IPS-11a (cell line): Measurements from ENCODE around the gene PAK1.
"Not testable (repeated sequence)": the region's sequence is repeated elsewhere in the genome, so short reads cannot be mapped to it uniquely, and the experiment has no call there.

Source experiments
- H3K4me3 ChIP-seq: one replicate; pipeline ENCODE4 v1.5.1; 2013; ENCODE audit warnings: low read depth, low read length, control low read depth

Gene PAK1

DNA sequence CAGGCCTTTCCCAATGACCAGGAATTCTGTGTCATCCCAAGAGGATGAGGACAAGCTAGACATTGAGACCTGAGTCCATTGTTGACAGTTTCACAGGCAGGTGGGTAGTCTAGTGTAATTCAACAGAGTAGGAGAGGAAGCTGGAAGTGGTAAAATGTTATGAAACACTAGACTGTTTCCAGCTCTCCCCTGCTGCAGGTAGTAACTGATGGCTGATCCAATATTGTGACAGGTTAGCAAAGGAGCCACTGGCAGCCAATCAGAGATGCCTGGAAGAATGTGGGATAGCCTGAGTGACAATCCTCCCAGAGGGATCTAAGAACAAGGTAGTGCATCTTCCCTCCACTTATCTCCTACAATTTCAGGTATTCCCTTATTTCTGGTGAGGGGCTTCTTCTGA is 161.8 kb downstream of the PAK1 start:
- H3K4me3 ChIP-seq, result no peak overlapping the region

GRCh38 chr11:77311701-77312100 is 162.2 kb downstream of the PAK1 start:
- H3K4me3 ChIP-seq, result no peak overlapping the region

GRCh38 chr11:77310721-77311120 is 163.2 kb downstream of the PAK1 start:
- no peak overlapping the region for H3K4me3 ChIP-seq

DNA sequence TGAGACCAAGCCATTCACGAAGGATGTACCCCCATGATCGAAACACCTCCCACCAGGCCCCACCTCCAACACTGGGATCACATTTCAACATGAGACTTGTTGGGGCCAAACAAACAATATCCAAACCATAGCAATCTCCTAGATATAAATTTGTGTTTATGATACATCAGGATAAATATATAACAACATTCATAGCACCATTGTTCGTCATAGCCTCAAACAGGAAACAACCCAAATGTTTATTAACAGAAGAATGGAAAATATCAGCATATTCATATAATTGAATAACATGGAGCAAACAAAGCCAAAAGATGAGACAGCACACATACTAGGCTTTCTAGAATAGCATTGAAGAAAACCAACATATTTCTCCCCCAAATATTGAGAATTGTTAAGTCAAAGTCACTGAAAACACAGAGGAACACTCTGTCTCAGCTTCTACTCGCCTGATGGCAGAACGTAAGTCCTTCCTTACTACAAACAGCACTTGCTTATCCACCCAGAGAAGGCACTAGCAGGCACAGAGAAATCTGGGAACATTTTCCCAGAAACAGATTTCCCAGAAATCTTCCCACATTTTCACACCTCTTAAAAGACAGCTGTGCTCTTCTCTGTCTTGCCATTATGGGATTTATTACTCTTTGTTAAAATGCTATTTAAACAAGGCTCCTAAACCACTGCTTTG is 164.4 kb downstream of the PAK1 start:
- no peak overlapping the region for H3K4me3 ChIP-seq

DNA sequence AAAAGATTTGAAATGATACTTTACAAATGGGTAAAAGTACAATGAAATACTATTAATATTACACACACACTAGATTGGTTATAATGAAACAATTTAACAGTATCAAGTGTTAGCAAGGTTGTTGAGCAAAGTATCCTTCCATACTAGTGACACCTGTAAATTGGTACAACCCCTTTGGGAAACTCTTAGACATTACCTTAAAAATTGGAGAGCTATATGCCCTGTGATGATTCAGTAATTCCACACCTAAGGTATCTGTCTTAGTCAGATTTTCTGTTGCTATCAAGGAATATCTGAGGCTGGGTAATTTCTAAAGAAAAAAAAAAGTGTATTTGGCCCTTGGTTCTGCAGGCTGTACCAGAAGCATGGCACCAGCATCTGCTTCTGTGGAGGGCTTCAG is 165.1 kb downstream of the PAK1 start:
- no peak overlapping the region for H3K4me3 ChIP-seq

DNA sequence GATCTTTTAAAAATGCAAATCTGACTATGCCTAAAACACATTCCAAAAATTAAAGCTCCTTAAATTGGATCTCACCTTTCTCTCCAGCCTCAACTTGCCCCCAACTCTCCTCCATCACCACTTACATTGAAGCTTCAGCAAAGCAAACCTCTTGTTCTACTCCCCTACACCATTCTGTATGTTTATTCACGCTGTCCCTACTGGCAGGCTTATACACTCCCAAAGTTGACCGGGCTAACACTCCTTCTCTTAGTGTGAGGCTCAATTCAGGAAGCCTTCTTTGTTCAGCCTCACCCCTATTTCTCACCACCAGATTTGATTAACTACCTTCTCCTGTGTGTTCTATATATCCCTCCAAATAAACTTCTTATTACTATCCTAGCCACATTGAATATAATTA is 170.6 kb downstream of the PAK1 start:
- H3K4me3 ChIP-seq, result no peak overlapping the region

DNA sequence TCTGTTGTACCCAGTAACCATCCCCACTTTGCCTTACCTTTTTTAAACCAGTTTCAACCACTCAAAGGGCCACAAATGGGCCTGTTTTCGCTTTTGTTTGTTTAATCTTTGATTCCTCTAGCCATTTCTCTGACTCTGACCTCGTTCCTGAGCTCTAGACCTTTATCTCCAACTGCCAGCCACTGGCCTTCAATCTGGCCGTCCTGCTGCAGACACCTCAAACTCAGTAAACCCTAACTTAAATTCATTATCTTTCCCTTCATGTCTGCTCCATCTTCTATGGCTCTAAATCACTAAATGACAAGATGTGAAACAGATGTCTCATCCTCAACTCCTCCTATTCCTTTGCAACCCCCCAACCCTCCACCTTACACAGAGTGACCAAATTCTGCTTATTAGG is 171.1 kb downstream of the PAK1 start:
- no peak overlapping the region for H3K4me3 ChIP-seq

GRCh38 chr11:77301510-77301909 is 172.4 kb downstream of the PAK1 start, which contains the start of gene GDPD4:
TSS of gene GDPD4 (minus strand) at chr11:77301686. CDS start at chr11:77285137, 16,549 bp downstream.
- H3K4me3 ChIP-seq, result no peak within 1 kb of the TSS

GRCh38 chr11:77300695-77301094 is 173.2 kb downstream of the PAK1 start:
- no peak overlapping the region for H3K4me3 ChIP-seq

- H3K4me3 ChIP-seq, result not testable (repeated sequence)
Observed at GRCh38 chr11:77300028-77300427, 173.9 kb downstream of the PAK1 start.

DNA sequence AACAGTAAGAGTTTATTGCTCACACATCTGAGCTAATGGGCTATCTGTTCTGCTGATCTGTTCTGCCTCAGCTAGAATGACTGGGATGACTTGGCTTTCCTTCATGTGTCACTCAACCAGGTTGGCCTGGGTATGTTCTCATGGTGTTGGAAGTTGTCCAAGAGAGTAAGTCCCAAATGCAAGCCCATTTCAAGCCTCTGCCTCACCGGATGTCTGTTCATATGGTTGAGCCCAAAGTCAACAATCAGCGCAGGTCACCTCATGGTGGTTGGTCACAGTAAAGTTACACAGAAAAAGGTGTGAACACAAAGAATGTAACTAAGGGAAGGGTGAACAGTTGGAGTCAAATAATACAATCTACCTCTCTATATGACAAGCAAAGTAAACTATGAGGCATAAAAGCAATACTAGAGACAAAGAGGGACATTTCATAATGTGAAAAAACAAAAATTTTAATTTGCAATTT is 174.3 kb downstream of the PAK1 start:
- no peak overlapping the region for H3K4me3 ChIP-seq

GRCh38 chr11:77294040-77294439 is 179.9 kb downstream of the PAK1 start:
- H3K4me3 ChIP-seq, result no peak overlapping the region

- no peak overlapping the region for H3K4me3 ChIP-seq
Observed at GRCh38 chr11:77289737-77290136, 184.2 kb downstream of the PAK1 start.

- H3K4me3 ChIP-seq, result no peak overlapping the region
Observed at GRCh38 chr11:77287615-77288273, 186.2 kb downstream of the PAK1 start.

- H3K4me3 ChIP-seq, result no peak overlapping the region
Observed at GRCh38 chr11:77287136-77287535, 186.8 kb downstream of the PAK1 start.

- no peak overlapping the region for H3K4me3 ChIP-seq
Observed at GRCh38 chr11:77284476-77285468, 189.1 kb downstream of the PAK1 start.

DNA sequence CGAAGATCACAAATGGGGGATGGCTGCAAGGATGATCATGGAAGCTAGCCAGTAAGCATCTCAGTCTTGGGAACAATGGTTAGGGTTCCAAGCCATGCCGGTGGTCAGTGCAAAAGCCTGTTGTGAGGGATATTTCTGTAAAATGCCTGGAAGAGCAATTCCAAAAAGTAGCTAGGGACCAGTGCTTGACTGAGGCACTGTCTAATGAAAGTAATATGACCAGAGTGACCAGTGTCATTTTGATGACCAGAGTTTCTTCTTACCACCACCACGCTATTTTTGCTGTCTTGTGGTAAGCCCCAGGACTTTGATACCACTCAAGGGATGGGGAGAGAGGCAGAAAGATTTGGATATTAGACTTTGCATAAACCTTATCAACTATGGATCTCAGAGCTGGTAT is 190.8 kb downstream of the PAK1 start:
- no peak overlapping the region for H3K4me3 ChIP-seq

DNA sequence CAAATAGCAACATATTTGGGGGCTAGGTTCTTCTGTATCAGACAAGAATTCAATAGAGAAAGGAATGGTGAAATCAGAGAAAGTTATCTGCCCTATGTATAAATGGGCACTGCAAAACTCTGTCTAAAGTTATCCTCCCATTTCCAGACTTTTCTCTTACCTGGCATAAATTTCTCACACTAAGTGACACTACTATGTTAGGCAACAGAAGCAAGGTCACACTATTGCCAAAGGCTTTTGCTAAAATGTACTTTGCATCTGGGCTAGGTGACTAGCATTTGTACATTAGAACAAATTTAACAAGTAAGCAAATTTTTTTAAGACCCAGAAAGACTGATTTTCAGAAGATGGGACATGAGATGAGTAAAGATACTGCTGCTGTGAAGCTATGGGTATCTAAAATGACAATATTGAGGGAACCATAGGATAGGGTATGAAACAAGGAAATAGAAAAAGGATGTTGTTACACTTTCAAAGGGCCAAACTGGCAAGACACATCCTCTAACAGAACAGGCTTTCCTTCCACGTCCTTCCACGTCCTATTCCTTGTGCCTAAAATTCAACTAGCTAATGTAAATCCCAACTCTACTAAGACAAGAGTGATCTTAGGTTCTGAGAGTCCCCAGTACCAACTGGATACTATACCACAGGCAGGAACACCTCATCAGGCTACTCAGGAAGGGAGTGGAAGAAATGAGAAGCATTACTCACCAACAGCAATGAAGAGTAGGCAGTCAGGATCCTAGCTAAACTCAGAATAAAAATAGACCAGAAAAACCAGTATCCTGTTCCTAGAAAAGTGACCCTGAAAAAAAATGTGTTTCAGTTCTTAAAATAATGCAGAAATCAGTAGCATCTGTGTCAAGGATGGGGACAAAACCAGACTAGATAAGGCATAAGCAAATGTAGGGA is 195.0 kb downstream of the PAK1 start:
- no peak overlapping the region for H3K4me3 ChIP-seq

DNA sequence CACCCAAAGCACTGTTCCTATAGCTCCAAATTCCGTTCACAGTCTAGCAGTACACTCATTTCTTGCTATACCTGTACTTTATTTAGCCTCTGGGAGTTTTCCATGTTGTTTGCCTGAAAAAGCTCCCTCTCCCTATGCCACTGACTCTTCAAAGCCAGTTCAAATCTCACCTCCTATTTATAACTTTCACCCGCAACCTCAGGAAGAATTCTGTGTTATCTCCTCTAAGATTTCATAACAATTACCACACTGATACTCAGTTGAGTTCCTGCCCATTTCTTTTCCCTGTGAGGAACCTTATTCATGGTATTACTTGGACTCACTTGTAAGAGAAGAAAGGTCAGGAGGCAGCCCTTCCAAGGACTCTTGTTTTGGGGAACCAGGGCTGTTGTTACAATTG is 197.6 kb downstream of the PAK1 start:
- no peak overlapping the region for H3K4me3 ChIP-seq
